ENCODE data around the gene SUCLA2.

Gene SUCLA2

DNA sequence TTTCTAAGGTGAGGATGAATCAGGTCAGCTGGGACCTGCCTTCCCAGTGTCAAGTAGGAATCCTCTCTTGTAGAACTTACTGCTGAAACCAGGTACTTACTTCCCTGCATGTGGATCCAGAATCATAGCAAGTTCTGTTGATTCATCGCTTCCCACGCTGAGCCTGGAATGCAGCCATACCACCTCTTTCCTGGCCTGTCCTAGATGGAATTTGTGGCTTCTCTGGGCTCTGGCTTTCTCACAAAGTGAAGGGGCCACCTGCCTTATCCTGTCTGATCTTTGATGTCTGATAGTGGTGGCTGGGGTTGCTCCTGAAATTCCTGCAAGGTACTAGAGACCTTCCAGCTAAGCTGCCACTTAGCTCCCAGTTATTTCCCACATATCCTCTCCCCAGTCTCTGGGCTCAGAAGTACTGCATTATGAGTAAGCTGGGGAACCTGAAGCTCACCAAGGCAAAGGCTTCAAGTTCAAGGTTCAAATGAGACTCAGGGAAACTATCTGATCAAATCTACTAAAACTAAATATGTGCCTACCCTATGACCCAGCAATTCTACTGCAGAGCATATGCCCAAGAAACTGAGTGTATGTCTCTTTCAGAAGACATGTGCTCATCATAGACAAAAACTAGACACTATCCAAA is 103.5 kb downstream of the SUCLA2 start:
- no peak overlapping the region for H3K27ac ChIP-seq (ENCODE audit: low read length)
- H3K9me3 ChIP-seq (ENCODE audit: control insufficient read depth, low read depth, low read length), result no peaks in the 10 kb centered on the region
- H3K4me1 ChIP-seq (ENCODE audit: control insufficient read depth, low read depth, low read length), result no peaks in the 10 kb centered on the region
- no peak overlapping the region for H3K9ac ChIP-seq (ENCODE audit: low read length)
- H3K4me3 ChIP-seq (ENCODE audit: low read length), result no peak overlapping the region
- H3K36me3 ChIP-seq (ENCODE audit: control insufficient read depth, low read depth, low read length), result no peaks in the 10 kb centered on the region
- H3K27me3 ChIP-seq (ENCODE audit: control insufficient read depth, insufficient read depth, low read length), result no peaks in the 10 kb centered on the region

DNA sequence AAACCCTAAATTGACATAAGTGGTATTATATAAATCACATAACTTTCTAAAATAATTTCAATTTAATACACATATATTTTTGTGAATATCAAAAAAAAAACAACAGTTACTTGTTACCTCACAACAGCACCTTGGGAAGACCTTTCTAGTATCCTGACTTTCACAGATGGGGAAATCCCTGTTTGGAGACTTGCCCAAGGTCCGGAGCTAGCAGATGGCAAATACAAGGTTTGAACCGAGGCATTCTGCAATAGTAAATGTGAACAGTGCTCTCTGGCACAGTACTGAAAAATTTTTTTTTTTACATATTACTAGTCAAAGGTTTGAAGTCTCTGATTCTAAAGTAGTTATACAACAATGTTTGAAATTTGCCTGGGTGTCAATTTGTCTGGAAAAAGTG is 104.5 kb downstream of the SUCLA2 start:
- H3K4me1 ChIP-seq (ENCODE audit: control insufficient read depth, low read depth, low read length), result peaks cover 4% of the 10 kb centered on the region
- H3K27me3 ChIP-seq (ENCODE audit: control insufficient read depth, insufficient read depth, low read length), result no peaks in the 10 kb centered on the region
- no peak overlapping the region for H3K27ac ChIP-seq (ENCODE audit: low read length)
- H3K4me3 ChIP-seq (ENCODE audit: low read length), result no peak overlapping the region
- H3K36me3 ChIP-seq (ENCODE audit: control insufficient read depth, low read depth, low read length), result no peaks in the 10 kb centered on the region
- H3K9ac ChIP-seq (ENCODE audit: low read length), result no peak overlapping the region
- H3K9me3 ChIP-seq (ENCODE audit: control insufficient read depth, low read depth, low read length), result no peaks in the 10 kb centered on the region

DNA sequence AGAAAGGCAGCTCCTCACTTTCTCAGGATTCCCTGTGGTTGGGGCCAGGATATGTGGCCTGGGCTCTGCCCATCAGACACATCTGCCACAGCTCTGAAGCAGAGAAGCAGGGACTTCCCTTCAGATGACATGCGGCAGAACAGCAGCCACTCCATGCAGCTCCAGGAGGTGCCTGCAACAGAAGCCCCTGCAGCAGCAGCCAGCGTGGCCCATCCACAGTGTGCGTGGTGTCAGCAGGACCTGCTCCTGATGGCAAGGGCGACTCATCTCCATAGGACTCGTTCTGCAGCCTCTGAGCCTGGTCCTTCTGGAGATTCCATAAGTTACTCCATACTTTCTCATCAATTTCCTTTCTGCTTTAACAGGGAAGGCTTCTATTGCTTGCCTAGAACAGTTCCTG is 105.0 kb downstream of the SUCLA2 start:
- Histone ChIP-seq H3K9me3 (ENCODE audit: control insufficient read depth, low read depth, low read length) (no peaks in the 10 kb centered on the region), H3K9ac (ENCODE audit: low read length) (no peak overlapping the region), H3K4me3 (ENCODE audit: low read length) (no peak overlapping the region), H3K36me3 (ENCODE audit: control insufficient read depth, low read depth, low read length) (no peaks in the 10 kb centered on the region), H3K27ac (ENCODE audit: low read length) (no peak overlapping the region), H3K4me1 (ENCODE audit: control insufficient read depth, low read depth, low read length) (peaks cover 4% of the 10 kb centered on the region), H3K27me3 (ENCODE audit: control insufficient read depth, insufficient read depth, low read length) (no peaks in the 10 kb centered on the region)

DNA sequence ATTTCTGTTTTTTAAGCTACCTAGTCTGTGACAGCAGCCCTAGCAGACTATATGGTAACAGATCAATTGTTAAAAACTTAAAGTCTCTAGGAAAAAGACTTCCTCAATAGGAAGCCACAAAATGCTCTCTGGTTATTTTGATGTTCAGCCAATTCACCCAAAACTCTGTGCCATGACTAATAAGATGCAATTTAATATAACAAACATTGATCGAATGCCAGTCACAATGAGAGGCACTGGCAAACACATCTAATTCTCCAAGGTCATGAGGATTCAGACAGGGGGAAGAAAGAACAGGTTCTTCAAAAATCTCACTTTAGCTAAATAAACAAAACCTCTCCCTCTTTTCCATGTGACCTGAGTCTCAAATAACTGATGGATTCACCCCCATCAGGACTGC is 107.5 kb downstream of the SUCLA2 start:
- H3K9ac ChIP-seq (ENCODE audit: low read length), result no peak overlapping the region
- H3K9me3 ChIP-seq (ENCODE audit: control insufficient read depth, low read depth, low read length), result no peaks in the 10 kb centered on the region
- no peak overlapping the region for H3K27ac ChIP-seq (ENCODE audit: low read length)
- H3K4me3 ChIP-seq (ENCODE audit: low read length), result no peak overlapping the region
- peaks cover 4% of the 10 kb centered on the region for H3K4me1 ChIP-seq (ENCODE audit: control insufficient read depth, low read depth, low read length)
- H3K27me3 ChIP-seq (ENCODE audit: control insufficient read depth, insufficient read depth, low read length), result no peaks in the 10 kb centered on the region
- no peaks in the 10 kb centered on the region for H3K36me3 ChIP-seq (ENCODE audit: control insufficient read depth, low read depth, low read length)
